ENCODE measurements around the gene CDC14A.

DNA sequence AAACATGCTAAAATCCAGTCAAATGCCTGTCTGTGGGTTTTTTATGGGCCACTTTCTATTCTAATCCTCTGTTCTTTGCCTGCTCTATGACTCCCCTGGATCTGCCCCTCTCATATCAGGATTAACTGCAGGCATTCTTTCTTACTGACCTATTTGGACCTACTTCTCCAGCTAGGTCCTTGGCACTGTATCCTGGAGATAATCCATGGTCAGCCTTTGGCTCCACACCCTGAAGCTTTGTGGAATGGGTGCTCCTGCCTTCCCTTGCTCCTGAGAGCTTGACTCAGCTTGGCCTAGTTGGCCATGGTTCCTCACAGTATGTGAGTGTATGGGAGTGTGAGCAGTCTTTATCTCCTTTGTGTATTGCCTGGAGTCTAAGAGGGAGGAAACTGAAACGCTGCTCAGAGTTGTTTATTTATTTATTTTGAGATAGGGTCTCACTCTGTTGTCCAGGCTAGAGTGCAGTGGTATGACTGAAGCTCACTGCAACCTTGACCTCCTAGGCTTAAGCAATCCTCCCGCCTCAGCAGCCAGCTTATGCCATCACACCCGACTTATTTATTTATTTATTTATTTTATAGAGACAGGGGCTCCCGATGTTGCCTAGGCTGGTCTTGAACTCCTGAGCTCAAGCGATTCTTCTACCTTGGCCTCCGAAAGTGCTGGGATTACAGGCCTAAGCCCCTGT lies 28.7 kb upstream of the CDC14A start:
- TF ChIP-seq, protein P1, sequence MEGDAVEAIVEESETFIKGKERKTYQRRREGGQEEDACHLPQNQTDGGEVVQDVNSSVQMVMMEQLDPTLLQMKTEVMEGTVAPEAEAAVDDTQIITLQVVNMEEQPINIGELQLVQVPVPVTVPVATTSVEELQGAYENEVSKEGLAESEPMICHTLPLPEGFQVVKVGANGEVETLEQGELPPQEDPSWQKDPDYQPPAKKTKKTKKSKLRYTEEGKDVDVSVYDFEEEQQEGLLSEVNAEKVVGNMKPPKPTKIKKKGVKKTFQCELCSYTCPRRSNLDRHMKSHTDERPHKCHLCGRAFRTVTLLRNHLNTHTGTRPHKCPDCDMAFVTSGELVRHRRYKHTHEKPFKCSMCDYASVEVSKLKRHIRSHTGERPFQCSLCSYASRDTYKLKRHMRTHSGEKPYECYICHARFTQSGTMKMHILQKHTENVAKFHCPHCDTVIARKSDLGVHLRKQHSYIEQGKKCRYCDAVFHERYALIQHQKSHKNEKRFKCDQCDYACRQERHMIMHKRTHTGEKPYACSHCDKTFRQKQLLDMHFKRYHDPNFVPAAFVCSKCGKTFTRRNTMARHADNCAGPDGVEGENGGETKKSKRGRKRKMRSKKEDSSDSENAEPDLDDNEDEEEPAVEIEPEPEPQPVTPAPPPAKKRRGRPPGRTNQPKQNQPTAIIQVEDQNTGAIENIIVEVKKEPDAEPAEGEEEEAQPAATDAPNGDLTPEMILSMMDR (IDR thresholded peaks at IDR 0.05; ENCODE audit: insufficient read depth, low read length, poor library complexity, severe bottlenecking): no peak
- no peak for TF ChIP-seq EZH2phosphoT487 (conservative IDR thresholded peaks at IDR 0.05; ENCODE audit: low read length)
